ENCODE measurements around the gene PRPF31.

PRPF31 gene

DNA sequence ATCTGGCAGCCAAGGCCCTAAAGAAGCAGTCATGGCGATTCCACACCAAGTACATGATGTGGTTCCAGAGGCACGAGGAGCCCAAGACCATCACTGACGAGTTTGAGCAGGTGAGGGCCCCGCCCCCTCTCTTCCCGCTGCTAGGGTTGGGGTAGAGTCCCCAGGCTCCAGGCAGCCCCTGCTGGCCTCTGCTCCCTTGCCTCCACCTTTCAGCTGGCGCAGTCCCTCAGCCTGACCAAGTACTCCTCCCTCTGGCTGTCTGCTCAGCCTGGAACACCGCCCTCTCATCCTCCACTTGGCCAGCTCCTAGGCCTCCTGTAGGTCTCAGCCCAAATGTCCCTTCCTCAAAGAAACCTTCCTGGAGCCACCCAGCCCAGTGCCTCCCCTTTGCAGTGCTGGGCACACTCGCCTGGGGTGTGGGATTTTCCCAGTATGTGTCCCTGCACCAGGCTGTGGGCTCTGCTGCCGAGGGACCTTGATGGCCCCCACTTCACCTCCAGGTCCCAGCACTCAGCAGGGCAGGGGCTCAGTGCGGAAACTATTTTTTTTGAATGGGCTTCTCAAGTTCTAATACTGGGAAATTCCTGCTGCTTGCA is 38.3 kb downstream of the PRPF31 start:
- H3K4me3 ChIP-seq (replicated peaks; ENCODE audit: insufficient read depth, low read length): no peak overlapping the region
- TF ChIP-seq GABPA (IDR thresholded peaks at IDR 0.05; ENCODE audit: low read depth): no peak
- TF ChIP-seq, protein P1, sequence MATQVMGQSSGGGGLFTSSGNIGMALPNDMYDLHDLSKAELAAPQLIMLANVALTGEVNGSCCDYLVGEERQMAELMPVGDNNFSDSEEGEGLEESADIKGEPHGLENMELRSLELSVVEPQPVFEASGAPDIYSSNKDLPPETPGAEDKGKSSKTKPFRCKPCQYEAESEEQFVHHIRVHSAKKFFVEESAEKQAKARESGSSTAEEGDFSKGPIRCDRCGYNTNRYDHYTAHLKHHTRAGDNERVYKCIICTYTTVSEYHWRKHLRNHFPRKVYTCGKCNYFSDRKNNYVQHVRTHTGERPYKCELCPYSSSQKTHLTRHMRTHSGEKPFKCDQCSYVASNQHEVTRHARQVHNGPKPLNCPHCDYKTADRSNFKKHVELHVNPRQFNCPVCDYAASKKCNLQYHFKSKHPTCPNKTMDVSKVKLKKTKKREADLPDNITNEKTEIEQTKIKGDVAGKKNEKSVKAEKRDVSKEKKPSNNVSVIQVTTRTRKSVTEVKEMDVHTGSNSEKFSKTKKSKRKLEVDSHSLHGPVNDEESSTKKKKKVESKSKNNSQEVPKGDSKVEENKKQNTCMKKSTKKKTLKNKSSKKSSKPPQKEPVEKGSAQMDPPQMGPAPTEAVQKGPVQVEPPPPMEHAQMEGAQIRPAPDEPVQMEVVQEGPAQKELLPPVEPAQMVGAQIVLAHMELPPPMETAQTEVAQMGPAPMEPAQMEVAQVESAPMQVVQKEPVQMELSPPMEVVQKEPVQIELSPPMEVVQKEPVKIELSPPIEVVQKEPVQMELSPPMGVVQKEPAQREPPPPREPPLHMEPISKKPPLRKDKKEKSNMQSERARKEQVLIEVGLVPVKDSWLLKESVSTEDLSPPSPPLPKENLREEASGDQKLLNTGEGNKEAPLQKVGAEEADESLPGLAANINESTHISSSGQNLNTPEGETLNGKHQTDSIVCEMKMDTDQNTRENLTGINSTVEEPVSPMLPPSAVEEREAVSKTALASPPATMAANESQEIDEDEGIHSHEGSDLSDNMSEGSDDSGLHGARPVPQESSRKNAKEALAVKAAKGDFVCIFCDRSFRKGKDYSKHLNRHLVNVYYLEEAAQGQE (IDR thresholded peaks at IDR 0.05; ENCODE audit: insufficient replicate concordance, low read depth): no peak
- TF ChIP-seq POLR2AphosphoS5 (IDR thresholded peaks at IDR 0.05; ENCODE audit: low read depth): no peak
- TF ChIP-seq CTCF (IDR thresholded peaks at IDR 0.05; ENCODE audit: insufficient read depth, low read length): no peak
- TF ChIP-seq SPI1 (IDR thresholded peaks at IDR 0.05; ENCODE audit: borderline replicate concordance, low read depth): no peak
- no peak for DNase-seq (ENCODE audit: low read depth in 1 of 2, low spot score in 1 of 2)
- H3K27ac ChIP-seq (replicated peaks): no peak overlapping the region
- no peaks in the 10 kb centered on the region for H3K27me3 ChIP-seq (ENCODE audit: insufficient read depth, poor library complexity, severe bottlenecking)

DNA sequence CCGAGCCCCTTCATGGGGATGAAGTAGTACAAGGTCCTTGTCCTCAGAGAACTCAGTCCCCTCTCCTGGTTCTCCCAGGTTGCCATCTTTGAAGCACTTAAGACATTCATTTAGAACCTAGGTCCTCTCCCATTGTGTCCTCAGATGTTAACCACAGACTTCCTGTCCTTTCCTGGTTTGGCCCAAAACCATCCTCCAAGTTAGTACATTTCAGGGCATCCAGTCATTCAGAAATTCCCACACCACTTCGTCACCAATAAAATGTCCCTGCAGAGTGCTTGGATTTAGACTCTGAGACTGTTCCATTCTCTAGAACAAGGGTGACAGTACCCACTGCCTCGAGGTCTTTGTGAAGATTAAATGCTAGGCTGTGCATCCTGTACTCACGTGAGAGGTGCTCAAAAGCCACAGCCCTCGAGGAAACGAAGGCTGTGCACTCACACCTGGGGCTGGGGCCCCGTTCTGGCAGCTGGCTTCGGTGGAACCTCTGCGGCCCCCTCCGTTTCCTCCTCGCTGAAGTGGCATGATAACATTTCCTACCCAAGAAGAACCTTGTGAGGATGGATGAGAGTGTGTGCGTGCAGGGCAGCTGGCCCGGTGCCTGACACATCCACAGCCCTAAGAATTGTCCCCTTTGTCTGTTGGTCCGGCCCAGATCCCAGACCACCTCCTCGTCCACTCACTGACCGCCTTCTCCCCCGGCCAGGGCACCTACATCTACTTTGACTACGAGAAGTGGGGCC is 39.2 kb downstream of the PRPF31 start:
- DNase-seq (ENCODE audit: low read depth in 1 of 2, low spot score in 1 of 2): no peak
- H3K4me3 ChIP-seq (replicated peaks; ENCODE audit: insufficient read depth, low read length): no peak overlapping the region
- TF ChIP-seq POLR2AphosphoS5 (IDR thresholded peaks at IDR 0.05; ENCODE audit: low read depth) (peak; percentile 20; the same call in 1 of the 2 replicates), GABPA (IDR thresholded peaks at IDR 0.05; ENCODE audit: low read depth) (no peak), SPI1 (IDR thresholded peaks at IDR 0.05; ENCODE audit: borderline replicate concordance, low read depth) (no peak)
- no peaks in the 10 kb centered on the region for H3K27me3 ChIP-seq (ENCODE audit: insufficient read depth, poor library complexity, severe bottlenecking)
- no peak overlapping the region for H3K27ac ChIP-seq (replicated peaks)

DNA sequence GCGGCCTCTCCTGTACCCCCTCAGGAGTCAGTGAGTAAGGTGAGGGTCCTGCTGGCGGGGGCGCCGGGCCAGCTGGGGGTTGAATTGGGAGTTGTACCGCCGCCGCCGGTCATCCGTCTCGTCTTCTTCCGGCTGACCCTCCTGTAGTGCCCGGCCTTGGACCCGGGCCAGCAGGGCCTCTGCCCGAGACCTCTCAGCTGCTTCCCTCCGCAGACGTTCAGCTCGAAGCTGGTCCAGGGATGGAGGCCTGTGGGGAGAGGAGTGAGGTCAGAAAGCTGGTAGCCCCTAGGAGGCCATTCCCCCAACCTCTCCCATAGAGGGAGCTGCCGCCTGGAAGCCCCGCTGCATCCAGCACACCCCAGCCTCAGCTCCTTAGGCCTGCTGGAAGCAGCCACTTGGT is 40.1 kb downstream of the PRPF31 start:
- Histone ChIP-seq H3K27ac (replicated peaks) (no peak overlapping the region), H3K4me3 (replicated peaks; ENCODE audit: insufficient read depth, low read length) (no peak overlapping the region), H3K27me3 (ENCODE audit: insufficient read depth, poor library complexity, severe bottlenecking) (no peaks in the 10 kb centered on the region)
- DNase-seq (ENCODE audit: low read depth in 1 of 2, low spot score in 1 of 2): no peak
- peak; percentile 36; the same call in 1 of the 2 replicates for TF ChIP-seq POLR2AphosphoS5 (IDR thresholded peaks at IDR 0.05; ENCODE audit: low read depth)
- TF ChIP-seq GABPA (IDR thresholded peaks at IDR 0.05; ENCODE audit: low read depth): no peak

- Histone ChIP-seq H3K27me3 (ENCODE audit: insufficient read depth, poor library complexity, severe bottlenecking) (no peaks in the 10 kb centered on the region), H3K27ac (replicated peaks) (no peak overlapping the region), H3K4me3 (replicated peaks; ENCODE audit: insufficient read depth, low read length) (no peak overlapping the region)
- DNase-seq (ENCODE audit: low read depth in 1 of 2, low spot score in 1 of 2): no peak
- TF ChIP-seq POLR2AphosphoS5 (IDR thresholded peaks at IDR 0.05; ENCODE audit: low read depth): peak; percentile 58; the same call in 1 of the 2 replicates
- no peak for TF ChIP-seq CTCF (IDR thresholded peaks at IDR 0.05; ENCODE audit: insufficient read depth, low read length)
- TF ChIP-seq GABPA (IDR thresholded peaks at IDR 0.05; ENCODE audit: low read depth): no peak
Measured at GRCh38 chr19:54156490-54156889, 40.9 kb downstream of the PRPF31 start.

- TF ChIP-seq, protein P1 (IDR thresholded peaks at IDR 0.05; ENCODE audit: insufficient replicate concordance, low read depth): no peak
- TF ChIP-seq GABPA (IDR thresholded peaks at IDR 0.05; ENCODE audit: low read depth) (no peak), CTCF (IDR thresholded peaks at IDR 0.05; ENCODE audit: insufficient read depth, low read length) (no peak), SPI1 (IDR thresholded peaks at IDR 0.05; ENCODE audit: borderline replicate concordance, low read depth) (no peak), POLR2AphosphoS5 (IDR thresholded peaks at IDR 0.05; ENCODE audit: low read depth) (no peak)
- Histone ChIP-seq H3K27ac (replicated peaks) (no peak overlapping the region), H3K4me3 (replicated peaks; ENCODE audit: insufficient read depth, low read length) (no peak overlapping the region), H3K27me3 (ENCODE audit: insufficient read depth, poor library complexity, severe bottlenecking) (no peaks in the 10 kb centered on the region)
- DNase-seq (ENCODE audit: low read depth in 1 of 2, low spot score in 1 of 2): no peak
Measured at GRCh38 chr19:54156953-54157352, 41.4 kb downstream of the PRPF31 start.

Data from HL-60 (cell line).